ENCODE data around the gene ATP8B3. TPM values are rescaled to one million over a fixed set of nuclear protein-coding genes. Genes with fewer than 3 reads are reported as not detected.
A peak's percentile ranks its signal among the peaks of the same experiment; 100 is the strongest.

The ATP8B3 gene
- total RNA-seq, 2 experiments from 2014 or later = 7.9 to 8.4 TPM

GRCh38 chr19:1758959-1759903, 52.8 kb downstream of the ATP8B3 start:
- POLR2A ChIA-PET = no interaction called here

GRCh38 chr19:1758231-1758577, 53.9 kb downstream of the ATP8B3 start:
- Mint-ChIP-seq H3K4me1 (peaks cover 5% of the 10 kb centered on the region), H3K27ac (no peak overlapping the region), H3K36me3 (ENCODE audit: low read depth) (no peaks in the 10 kb centered on the region), H3K27me3 (peaks cover 52% of the 10 kb centered on the region), H3K9me3 (ENCODE audit: low read depth) (no peaks in the 10 kb centered on the region), H3K4me3 (no peak overlapping the region)
- ATAC-seq (no peak), DNase-seq (no peak)
- ChIA-PET CTCF (no interaction called here), POLR2A (no interaction called here)
- intact Hi-C loops (cut with DNase I, micrococcal nuclease) = no loop called here

More at GRCh38 chr19:1758959-1759903, 52.8 kb downstream of the ATP8B3 start:
- DNase-seq = no peak
- Mint-ChIP-seq H3K27ac (no peak overlapping the region), H3K4me3 (no peak overlapping the region), H3K9me3 (ENCODE audit: low read depth) (no peaks in the 10 kb centered on the region), H3K36me3 (ENCODE audit: low read depth) (no peaks in the 10 kb centered on the region), H3K27me3 (peaks cover 61% of the 10 kb centered on the region), H3K4me1 (peaks cover 5% of the 10 kb centered on the region)
- CTCF ChIA-PET = no interaction called here
- ATAC-seq = no peak
- intact Hi-C loops (cut with DNase I, micrococcal nuclease) = no loop called here

DNA sequence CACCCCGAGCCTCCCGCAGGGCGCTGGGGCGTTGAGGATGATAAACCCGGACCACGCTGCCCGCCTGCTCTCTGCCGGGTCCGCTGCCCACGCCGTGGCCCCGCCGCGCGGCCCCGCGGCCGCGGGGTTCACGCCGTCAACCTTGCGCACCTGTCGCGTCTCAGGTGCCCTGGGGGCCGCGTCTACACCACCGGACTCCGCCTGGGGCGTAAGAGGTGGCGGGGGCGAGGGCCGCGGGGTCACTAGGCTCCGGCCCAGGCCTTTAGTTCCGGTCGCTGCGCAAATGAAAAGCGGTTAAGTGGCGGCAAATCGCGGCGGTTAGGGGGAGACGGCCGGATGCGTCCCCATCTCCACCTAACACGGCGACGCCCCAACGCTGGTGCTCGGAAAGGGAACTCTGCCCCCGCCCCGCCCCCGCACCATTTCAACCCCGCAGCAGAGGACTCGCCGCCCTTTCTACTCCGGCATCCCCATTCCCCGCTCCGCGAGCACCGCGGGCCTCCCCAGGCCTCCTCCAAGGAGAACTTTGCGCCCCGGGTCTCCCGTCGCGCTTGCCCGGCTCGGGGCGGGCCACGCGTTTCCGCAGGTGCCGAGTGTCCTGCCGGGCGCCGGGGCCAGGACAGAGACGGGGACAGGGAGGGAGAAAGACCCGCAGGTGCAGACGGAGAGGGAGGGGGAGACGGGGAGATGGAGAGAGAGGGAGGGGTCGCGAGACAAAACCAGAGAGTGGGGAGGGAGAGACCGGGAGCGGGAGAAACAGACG, 54.4 kb downstream of the ATP8B3 start:
- POLR2A ChIA-PET = no interaction called here
- intact Hi-C loops (cut with DNase I, micrococcal nuclease) = no loop called here
- Mint-ChIP-seq H3K27ac (no peak overlapping the region), H3K4me3 (no peak overlapping the region), H3K9me3 (ENCODE audit: low read depth) (no peaks in the 10 kb centered on the region), H3K36me3 (ENCODE audit: low read depth) (no peaks in the 10 kb centered on the region), H3K27me3 (peaks cover 53% of the 10 kb centered on the region), H3K4me1 (peaks cover 5% of the 10 kb centered on the region)
- CTCF ChIA-PET = no interaction called here
- DNase-seq (no peak), ATAC-seq (no peak)

DNA sequence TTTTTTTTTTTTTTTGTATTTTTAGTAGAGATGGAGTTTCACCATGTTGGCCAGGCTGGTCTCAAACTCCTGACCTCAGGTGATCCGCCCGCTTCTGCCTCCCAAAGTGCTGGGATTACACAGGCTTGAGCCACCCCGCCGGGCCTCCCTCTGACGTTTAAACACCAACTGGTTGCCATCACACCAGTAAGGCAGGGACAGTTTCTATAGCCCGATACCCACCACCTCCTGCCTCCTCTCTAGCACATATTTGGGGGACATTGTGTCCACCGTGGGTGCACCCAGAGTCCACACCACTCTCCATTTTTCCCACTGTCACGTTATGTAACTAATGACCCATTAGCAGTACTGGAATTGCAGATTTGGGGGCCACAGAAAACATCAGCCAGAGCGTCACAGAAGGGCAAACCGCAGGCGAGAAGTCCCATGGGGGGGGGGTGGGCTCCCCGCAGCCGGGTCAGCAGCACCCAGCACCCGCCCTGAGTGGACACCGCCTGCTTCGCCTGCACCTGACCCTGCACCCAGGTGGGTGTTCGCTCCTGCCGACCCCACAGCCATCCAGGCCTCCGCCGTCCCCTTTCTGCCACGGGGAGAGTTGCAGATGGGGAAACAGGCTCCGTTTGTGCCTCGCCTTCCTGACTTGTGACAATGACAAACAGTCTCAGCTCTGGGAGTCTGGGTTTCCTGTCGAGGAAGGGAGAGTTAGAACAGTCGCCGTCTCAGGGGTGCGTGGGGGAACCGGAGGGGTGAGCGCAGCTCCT, 55.2 kb downstream of the ATP8B3 start:
- DNase-seq = no peak
- intact Hi-C loops (cut with DNase I, micrococcal nuclease) = no loop called here
- H3K4me1 Mint-ChIP-seq = peaks cover 5% of the 10 kb centered on the region

GRCh38 chr19:1756264-1756663, 55.8 kb downstream of the ATP8B3 start:
- H3K36me3 Mint-ChIP-seq (ENCODE audit: low read depth) = no peaks in the 10 kb centered on the region
- intact Hi-C loops (cut with DNase I, micrococcal nuclease) = no loop called here

More for the DNA sequence above, 55.2 kb downstream of the ATP8B3 start:
- Mint-ChIP-seq H3K27me3 (peaks cover 55% of the 10 kb centered on the region), H3K36me3 (ENCODE audit: low read depth) (no peaks in the 10 kb centered on the region), H3K27ac (no peak overlapping the region), H3K4me3 (no peak overlapping the region), H3K9me3 (ENCODE audit: low read depth) (no peaks in the 10 kb centered on the region)
- CTCF ChIA-PET = no interaction called here
- POLR2A ChIA-PET = no interaction called here
- ATAC-seq = peak; percentile 31

DNA sequence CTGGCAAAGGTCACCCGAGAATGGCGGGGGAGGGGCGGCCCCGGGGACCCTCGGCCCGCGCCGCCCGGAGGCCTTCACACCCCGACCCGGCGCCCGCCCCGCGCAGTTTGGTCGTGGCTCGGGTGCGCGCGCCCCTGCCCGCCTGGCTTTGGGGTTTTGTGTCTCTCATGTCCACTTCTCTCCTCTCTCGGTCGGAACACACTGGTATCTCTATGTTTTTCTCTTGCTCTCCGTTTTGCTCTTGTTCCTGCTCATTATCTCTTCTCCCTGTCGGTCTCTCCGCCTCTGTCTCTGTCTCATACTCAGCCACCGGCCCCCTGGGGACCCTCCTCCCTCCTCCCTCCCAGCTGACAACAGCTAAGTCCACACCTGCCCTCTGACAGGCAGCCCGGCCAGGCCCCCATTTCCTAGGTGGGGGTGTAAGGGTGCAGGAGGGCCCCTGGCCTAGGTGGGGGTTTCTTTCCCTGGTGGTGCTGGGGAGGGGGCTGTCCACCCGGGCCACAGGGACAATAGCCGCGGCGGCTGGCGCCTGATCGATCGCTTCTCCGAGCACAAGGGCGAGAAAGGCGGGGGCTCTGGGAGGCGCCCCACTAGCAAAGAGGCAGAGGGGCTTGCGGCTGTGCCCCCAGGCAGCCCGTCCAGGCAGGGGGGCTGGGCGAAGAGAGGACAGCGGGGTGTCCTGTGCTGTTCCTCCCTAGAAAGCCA, 56.5 kb downstream of the ATP8B3 start:
- intact Hi-C loops (cut with DNase I, micrococcal nuclease) = no loop called here
- H3K4me1 Mint-ChIP-seq = peaks cover 5% of the 10 kb centered on the region
- no peaks in the 10 kb centered on the region for H3K36me3 Mint-ChIP-seq (ENCODE audit: low read depth)
- ChIA-PET CTCF (no interaction called here), POLR2A (no interaction called here)
- H3K27me3 Mint-ChIP-seq = peaks cover 53% of the 10 kb centered on the region
- H3K27ac Mint-ChIP-seq = no peak overlapping the region
- DNase-seq = no peak
- H3K4me3 Mint-ChIP-seq = no peak overlapping the region
- no peaks in the 10 kb centered on the region for H3K9me3 Mint-ChIP-seq (ENCODE audit: low read depth)
- ATAC-seq = no peak

More at GRCh38 chr19:1756264-1756663, 55.8 kb downstream of the ATP8B3 start:
- CTCF ChIA-PET = no interaction called here
- no peaks in the 10 kb centered on the region for H3K9me3 Mint-ChIP-seq (ENCODE audit: low read depth)
- no peak overlapping the region for H3K4me3 Mint-ChIP-seq
- POLR2A ChIA-PET = no interaction called here
- H3K27me3 Mint-ChIP-seq = peaks cover 55% of the 10 kb centered on the region
- ATAC-seq (no peak), DNase-seq (no peak)
- H3K27ac Mint-ChIP-seq = no peak overlapping the region
- peaks cover 5% of the 10 kb centered on the region for H3K4me1 Mint-ChIP-seq

DNA sequence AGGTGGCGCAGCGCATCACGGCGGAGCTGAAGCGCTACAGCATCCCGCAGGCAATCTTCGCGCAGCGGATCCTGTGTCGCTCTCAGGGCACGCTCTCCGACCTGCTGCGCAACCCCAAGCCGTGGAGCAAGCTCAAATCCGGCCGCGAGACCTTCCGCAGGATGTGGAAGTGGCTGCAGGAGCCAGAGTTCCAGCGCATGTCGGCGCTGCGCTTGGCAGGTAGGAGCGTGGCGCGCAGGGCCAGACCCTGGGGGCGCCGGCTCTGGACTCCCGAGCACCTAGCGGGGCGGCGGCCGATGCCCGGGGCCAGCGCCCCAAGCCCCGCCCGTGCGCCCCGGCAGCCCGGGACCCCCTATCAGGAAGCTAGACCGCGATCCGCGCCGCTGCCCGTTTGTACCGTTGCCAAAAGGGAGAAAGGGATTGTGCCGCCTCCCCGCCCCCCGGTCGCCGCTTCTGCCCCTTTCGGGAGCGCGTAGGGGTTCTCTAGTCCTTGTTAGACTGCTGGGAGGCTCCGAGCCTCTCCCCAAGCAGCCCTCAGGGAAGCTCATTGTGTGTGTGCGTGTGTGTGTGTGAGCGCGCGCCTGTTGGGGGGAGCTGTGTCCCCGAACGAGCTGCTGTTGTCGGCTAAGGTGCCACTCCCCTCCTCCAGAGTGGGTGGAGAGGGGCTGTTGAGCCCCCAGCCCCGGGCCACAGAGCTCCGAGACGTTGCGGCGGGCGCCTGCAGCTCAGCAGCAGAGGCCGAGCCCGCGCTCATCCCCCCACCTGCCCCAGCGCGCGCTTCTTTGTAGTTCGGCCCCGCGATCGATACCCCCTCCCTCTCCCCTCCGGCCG, 57.2 kb downstream of the ATP8B3 start:
- ChIA-PET CTCF (no interaction called here), POLR2A (no interaction called here)
- Mint-ChIP-seq H3K4me1 (peaks cover 8% of the 10 kb centered on the region), H3K9me3 (ENCODE audit: low read depth) (no peaks in the 10 kb centered on the region), H3K4me3 (no peak overlapping the region), H3K27ac (no peak overlapping the region), H3K27me3 (peaks cover 54% of the 10 kb centered on the region), H3K36me3 (ENCODE audit: low read depth) (no peaks in the 10 kb centered on the region)
- ATAC-seq (no peak), DNase-seq (peak; percentile 44)
- intact Hi-C loops (cut with DNase I, micrococcal nuclease) = no loop called here

DNA sequence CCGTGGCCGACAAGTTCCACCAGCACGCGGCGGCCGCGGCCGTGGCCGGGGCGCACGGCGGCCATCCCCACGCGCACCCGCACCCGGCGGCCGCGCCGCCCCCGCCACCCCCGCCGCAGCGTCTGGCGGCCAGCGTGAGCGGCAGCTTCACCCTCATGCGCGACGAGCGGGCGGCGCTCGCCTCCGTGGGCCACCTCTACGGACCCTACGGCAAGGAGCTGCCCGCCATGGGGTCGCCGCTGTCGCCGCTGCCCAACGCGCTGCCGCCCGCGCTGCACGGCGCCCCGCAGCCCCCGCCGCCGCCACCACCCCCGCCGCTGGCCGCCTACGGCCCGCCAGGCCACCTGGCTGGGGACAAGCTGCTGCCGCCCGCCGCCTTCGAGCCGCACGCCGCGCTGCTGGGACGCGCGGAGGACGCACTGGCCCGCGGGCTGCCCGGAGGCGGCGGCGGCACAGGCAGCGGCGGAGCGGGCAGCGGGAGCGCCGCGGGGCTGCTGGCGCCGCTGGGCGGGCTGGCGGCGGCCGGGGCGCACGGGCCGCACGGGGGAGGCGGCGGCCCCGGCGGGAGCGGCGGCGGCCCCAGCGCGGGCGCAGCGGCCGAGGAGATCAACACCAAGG, 57.9 kb downstream of the ATP8B3 start:
- Mint-ChIP-seq H3K27ac (no peak overlapping the region), H3K27me3 (peaks cover 50% of the 10 kb centered on the region), H3K4me1 (peaks cover 8% of the 10 kb centered on the region), H3K4me3 (no peak overlapping the region), H3K9me3 (ENCODE audit: low read depth) (no peaks in the 10 kb centered on the region), H3K36me3 (ENCODE audit: low read depth) (no peaks in the 10 kb centered on the region)
- intact Hi-C loops (cut with DNase I, micrococcal nuclease) = no loop called here
- POLR2A ChIA-PET = no interaction called here
- CTCF ChIA-PET = no interaction called here
- no peak for DNase-seq
- no peak for ATAC-seq

- Mint-ChIP-seq H3K27ac (no peak within 1 kb of the TSS), H3K9me3 (ENCODE audit: low read depth) (no peaks in the 10 kb centered on the region), H3K27me3 (peaks cover 45% of the 10 kb centered on the region), H3K4me1 (peaks cover 8% of the 10 kb centered on the region), H3K4me3 (no peak within 1 kb of the TSS), H3K36me3 (ENCODE audit: low read depth) (no peaks in the 10 kb centered on the region)
- intact Hi-C loops (cut with DNase I, micrococcal nuclease) = loop anchor here in 1 of 2 experiments (2.0 kb wide), 1 partner anchor 14 kb away; no protein-coding TSS in a partner anchor
- POLR2A ChIA-PET = no interaction called here
- peak; percentile 49 for DNase-seq
- CTCF ChIA-PET = no interaction called here
- ATAC-seq = peak; percentile 33
Observed at GRCh38 chr19:1752757-1753728, 59.0 kb downstream of the ATP8B3 start, which contains the start of gene ONECUT3. ONECUT3 (plus strand) TSS chr19:1753506; CDS start chr19:1753663, 157 bp downstream.
